OCI-LY7 (cell line): ENCODE measurements around the gene CD2AP. TPM values are rescaled to one million over a fixed set of nuclear protein-coding genes. Genes with fewer than 3 reads are reported as not detected.
A peak's percentile ranks its signal among the peaks of the same experiment; 100 is the strongest.

ENCODE experiments used
- BruUV-seq: library from RNA; stranded (reverse); fragments of 400-500 nt; replicated peaks from 2 replicates; lab custom pipeline; 2021; lab: Mats Ljungman, UMichigan
- CTCF ChIA-PET: fragments of 300-600 bp; sonication (Branson Sonifier 250); formaldehyde crosslinking; loops from one replicate; lab custom pipeline; 2022; ENCODE audit warnings: antibody characterized with exemption; ENCODE audit not compliant: unreplicated experiment; lab: Charles Lee
- POLR2A ChIA-PET: fragments of 300-600 bp; sonication (Branson Sonifier 250); formaldehyde crosslinking; loops from one replicate; lab custom pipeline; 2022; ENCODE audit warnings: antibody characterized with exemption; lab: Charles Lee
- DNase-seq: peaks from one replicate; pipeline ENCODE4 v3.0.0-alpha.2; 2015; ENCODE audit warnings: low spot score
- H2AFZ ChIP-seq: fragments of 200-600 bp; sonication (generic), shearing (Covaris generic); 2 replicates; pipeline ENCODE4 v1.6.1; 2014; ENCODE audit warnings: mild to moderate bottlenecking, antibody characterized with exemption, low read length, moderate library complexity
- H3K27ac ChIP-seq: fragments of 200-600 bp; sonication (generic); 2 replicates; pipeline ENCODE4 v1.5.1; 2014; ENCODE audit warnings: mixed run types, low read depth, mild to moderate bottlenecking, moderate library complexity, low read length, inconsistent platforms; ENCODE audit not compliant: poor library complexity, severe bottlenecking
- H3K36me3 ChIP-seq: fragments of 200-600 bp; sonication (generic); 2 replicates; pipeline ENCODE4 v1.6.1; 2014; ENCODE audit warnings: mild to moderate bottlenecking, antibody characterized with exemption, low read length, moderate library complexity, mixed read lengths; ENCODE audit not compliant: insufficient read depth
- H3K4me1 ChIP-seq: fragments of 200-600 bp; sonication (generic); 2 replicates; pipeline ENCODE4 v1.5.1; 2014; ENCODE audit warnings: mild to moderate bottlenecking, low read length; ENCODE audit not compliant: insufficient read depth, poor library complexity, severe bottlenecking
- H3K4me2 ChIP-seq: fragments of 200-600 bp; sonication (generic); 2 replicates; pipeline ENCODE4 v1.6.1; 2014; ENCODE audit warnings: mild to moderate bottlenecking, low read length
- H3K4me3 ChIP-seq: fragments of 200-600 bp; sonication (generic); 2 replicates; pipeline ENCODE4 v1.5.1; 2014; ENCODE audit warnings: mild to moderate bottlenecking, low read depth, low read length; ENCODE audit not compliant: poor library complexity, severe bottlenecking
- H3K79me2 ChIP-seq: fragments of 200-600 bp; sonication (generic); 2 replicates; pipeline ENCODE4 v1.6.1; 2016; ENCODE audit warnings: low read depth, mild to moderate bottlenecking, low read length, moderate library complexity, mixed read lengths; ENCODE audit not compliant: insufficient read depth
- H3K9me2 ChIP-seq: fragments of 200-600 bp; sonication (generic); 2 replicates; pipeline ENCODE4 v1.6.1; 2016; ENCODE audit warnings: mild to moderate bottlenecking, low read length, mixed read lengths; ENCODE audit not compliant: insufficient read depth
- H3K9me3 ChIP-seq: fragments of 200-600 bp; sonication (generic); 2 replicates; pipeline ENCODE4 v1.6.1; 2014; ENCODE audit warnings: mild to moderate bottlenecking, mixed run types, low read length, mixed read lengths
- H4K20me1 ChIP-seq: fragments of 200-600 bp; sonication (generic); 2 replicates; pipeline ENCODE4 v1.6.1; 2014; ENCODE audit warnings: mild to moderate bottlenecking, antibody characterized with exemption, low read length, moderate library complexity, mixed read lengths; ENCODE audit not compliant: insufficient read depth
- EZH2phosphoT487 ChIP-seq: fragments of 200-600 bp; sonication (generic); IDR thresholded peaks from 2 replicates; pipeline ENCODE4 v1.6.1; 2018; ENCODE audit warnings: low read depth, borderline replicate concordance, mild to moderate bottlenecking, mixed run types, antibody characterized with exemption, low read length, moderate library complexity, mixed read lengths
- intact Hi-C: fragments of 100-400 bp; cut with micrococcal nuclease; formaldehyde crosslinking; loops from one replicate; pipeline ENCODE4 v1.10.0; 2022; ENCODE audit not compliant: unreplicated experiment
- total RNA-seq, 2 experiments: library from RNA; depleted of rRNA in 1 of 2; stranded (reverse); fragments of >200 nt in 1 of 2; shearing (Covaris generic) in 1 of 2; gene quantifications; 2 replicates each; pipeline ENCODE4 v1.2.3, GENCODE V29; 2014 to 2022
- TF ChIP-seq, protein P1 (sequence below): fragments of 200-600 bp; sonication (generic); conservative IDR thresholded peaks from 2 replicates; pipeline ENCODE4 v1.5.1; 2014; ENCODE audit warnings: mild to moderate bottlenecking, antibody characterized with exemption, low read length, moderate library complexity, mixed read lengths

Gene CD2AP
- total RNA-seq, 2 experiments from 2014 or later: 26.6 to 58.0 TPM

GRCh38 chr6:47447722-47448121 is 29.9 kb upstream of the CD2AP start:
- no peak for TF ChIP-seq EZH2phosphoT487
- TF ChIP-seq, protein P1, sequence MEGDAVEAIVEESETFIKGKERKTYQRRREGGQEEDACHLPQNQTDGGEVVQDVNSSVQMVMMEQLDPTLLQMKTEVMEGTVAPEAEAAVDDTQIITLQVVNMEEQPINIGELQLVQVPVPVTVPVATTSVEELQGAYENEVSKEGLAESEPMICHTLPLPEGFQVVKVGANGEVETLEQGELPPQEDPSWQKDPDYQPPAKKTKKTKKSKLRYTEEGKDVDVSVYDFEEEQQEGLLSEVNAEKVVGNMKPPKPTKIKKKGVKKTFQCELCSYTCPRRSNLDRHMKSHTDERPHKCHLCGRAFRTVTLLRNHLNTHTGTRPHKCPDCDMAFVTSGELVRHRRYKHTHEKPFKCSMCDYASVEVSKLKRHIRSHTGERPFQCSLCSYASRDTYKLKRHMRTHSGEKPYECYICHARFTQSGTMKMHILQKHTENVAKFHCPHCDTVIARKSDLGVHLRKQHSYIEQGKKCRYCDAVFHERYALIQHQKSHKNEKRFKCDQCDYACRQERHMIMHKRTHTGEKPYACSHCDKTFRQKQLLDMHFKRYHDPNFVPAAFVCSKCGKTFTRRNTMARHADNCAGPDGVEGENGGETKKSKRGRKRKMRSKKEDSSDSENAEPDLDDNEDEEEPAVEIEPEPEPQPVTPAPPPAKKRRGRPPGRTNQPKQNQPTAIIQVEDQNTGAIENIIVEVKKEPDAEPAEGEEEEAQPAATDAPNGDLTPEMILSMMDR: no peak
- Histone ChIP-seq H2AFZ (peak overlapping the region; percentile 70; the same call in 1 of the 2 replicates), H3K36me3 (no peaks in the 10 kb centered on the region), H3K9me3 (no peaks in the 10 kb centered on the region), H4K20me1 (no peaks in the 10 kb centered on the region), H3K4me3 (no peak overlapping the region), H3K4me2 (no peak overlapping the region), H3K27ac (no peak overlapping the region), H3K79me2 (no peaks in the 10 kb centered on the region), H3K4me1 (peaks cover 14% of the 10 kb centered on the region), H3K9me2 (no peaks in the 10 kb centered on the region)
- CTCF ChIA-PET: no interaction called here
- DNase-seq: no peak
- POLR2A ChIA-PET: no interaction called here
- intact Hi-C loops: no loop called here
- BruUV-seq: no TSS peak

DNA sequence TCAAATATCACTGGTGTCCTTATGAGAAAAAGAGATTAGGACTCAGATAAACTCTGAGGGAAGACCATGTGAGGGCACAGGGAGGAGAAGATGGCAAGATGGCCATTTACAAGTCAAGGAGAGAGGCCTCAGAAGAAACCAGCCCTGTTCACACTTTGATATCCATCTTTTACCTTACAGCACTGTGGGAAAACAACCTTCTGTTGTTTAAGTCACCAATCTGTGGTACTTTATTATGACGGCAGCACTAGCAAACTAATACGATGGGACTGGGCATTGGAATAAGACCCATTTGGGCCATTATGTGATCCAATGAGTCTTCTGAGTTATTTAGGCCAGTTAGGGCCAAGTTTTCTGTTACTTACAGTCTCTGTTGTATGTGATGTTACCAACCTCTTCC is 26.4 kb upstream of the CD2AP start:
- intact Hi-C loops: no loop called here
- Histone ChIP-seq H2AFZ (no peak overlapping the region), H3K36me3 (no peaks in the 10 kb centered on the region), H3K9me3 (no peaks in the 10 kb centered on the region), H3K4me2 (no peak overlapping the region), H3K79me2 (no peaks in the 10 kb centered on the region), H4K20me1 (no peaks in the 10 kb centered on the region), H3K4me1 (peaks cover 14% of the 10 kb centered on the region), H3K27ac (no peak overlapping the region), H3K4me3 (no peak overlapping the region), H3K9me2 (no peaks in the 10 kb centered on the region)
- POLR2A ChIA-PET: interaction anchor here (1.2 kb wide), 1 partner anchor 26 kb away, joined by 3 read pairs; the partner anchor contains the start of gene CD2AP
- DNase-seq: no peak
- CTCF ChIA-PET: no interaction called here
- BruUV-seq: no TSS peak
- TF ChIP-seq, protein P1: no peak
- TF ChIP-seq EZH2phosphoT487: no peak

DNA sequence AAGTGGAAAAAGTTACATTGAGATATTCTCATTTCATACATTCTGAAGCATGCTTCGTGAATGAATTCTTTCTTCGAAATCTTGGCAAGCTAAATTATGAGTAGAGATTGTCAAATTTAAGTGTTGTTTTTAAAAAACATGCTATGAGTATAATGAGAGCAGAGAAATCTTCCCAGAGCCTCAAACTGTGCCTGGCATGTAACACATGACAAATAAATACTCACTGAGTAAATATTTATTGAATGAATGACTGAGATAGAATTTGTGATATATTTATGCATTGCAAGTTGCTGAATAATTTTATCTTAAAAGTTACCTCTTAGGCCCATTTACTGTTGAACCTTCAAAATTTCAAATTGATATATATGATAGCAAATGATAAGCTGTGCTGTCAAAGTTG is 24.7 kb upstream of the CD2AP start:
- H3K79me2 ChIP-seq: no peaks in the 10 kb centered on the region
- no peak overlapping the region for H3K4me3 ChIP-seq
- no peak for DNase-seq
- no peaks in the 10 kb centered on the region for H3K9me3 ChIP-seq
- ChIA-PET POLR2A (interaction anchor here (0.6 to 1.0 kb wide), 2 partner anchors 14 to 200 kb away, joined by 3 to 4 read pairs; no protein-coding TSS in a partner anchor), CTCF (no interaction called here)
- no peak overlapping the region for H2AFZ ChIP-seq
- H3K9me2 ChIP-seq: no peaks in the 10 kb centered on the region
- TF ChIP-seq, protein P1: no peak
- no peak for TF ChIP-seq EZH2phosphoT487
- H3K27ac ChIP-seq: no peak overlapping the region
- intact Hi-C loops: no loop called here
- no TSS peak for BruUV-seq
- H3K36me3 ChIP-seq: no peaks in the 10 kb centered on the region
- H3K4me1 ChIP-seq: peaks cover 15% of the 10 kb centered on the region
- no peak overlapping the region for H3K4me2 ChIP-seq
- no peaks in the 10 kb centered on the region for H4K20me1 ChIP-seq
